Thymus (tissue), 11 donors: ENCODE data around the gene TGDS. TPM values are rescaled to one million over a fixed set of nuclear protein-coding genes. Genes with fewer than 3 reads are reported as not detected.
A peak's percentile ranks its signal among the peaks of the same experiment; 100 is the strongest.

Experiments
- DNase-seq, 9 donors: peaks; one replicate each; pipeline ENCODE4 v3.0.0-alpha.2; 2013; ENCODE audit warnings: low spot score in 9 of 9, low read depth in 6 of 9, missing footprints in 1 of 9
- H3K27ac ChIP-seq, 2 donors: one replicate each; pipeline ENCODE4 v1.5.1; 2013; ENCODE audit warnings: control low read depth in 1 of 2, low read depth in 1 of 2, low read length in 1 of 2, mild to moderate bottlenecking in 1 of 2, moderate library complexity in 1 of 2
- H3K27me3 ChIP-seq, 2 donors: one replicate each; pipeline ENCODE4 v1.5.1; 2013; ENCODE audit warnings: low read length in 1 of 2; ENCODE audit not compliant: control insufficient read depth in 2 of 2, insufficient read depth in 1 of 2
- H3K36me3 ChIP-seq, 2 donors: one replicate each; pipeline ENCODE4 v1.5.1; 2013; ENCODE audit warnings: low read length in 1 of 2, mild to moderate bottlenecking in 1 of 2, moderate library complexity in 1 of 2; ENCODE audit not compliant: control insufficient read depth in 2 of 2, insufficient read depth in 2 of 2
- H3K4me1 ChIP-seq, 2 donors: one replicate each; pipeline ENCODE4 v1.5.1; 2013; ENCODE audit warnings: low read length in 2 of 2; ENCODE audit not compliant: control insufficient read depth in 2 of 2, insufficient read depth in 2 of 2
- H3K4me3 ChIP-seq, 2 donors: one replicate each; pipeline ENCODE4 v1.5.1; 2013; ENCODE audit warnings: low read length in 2 of 2, control low read depth in 1 of 2, mild to moderate bottlenecking in 1 of 2
- H3K9me3 ChIP-seq, 2 donors: one replicate each; pipeline ENCODE4 v1.5.1; 2013; ENCODE audit warnings: low read length in 1 of 2, mild to moderate bottlenecking in 1 of 2; ENCODE audit not compliant: control insufficient read depth in 2 of 2, insufficient read depth in 1 of 2
- WGBS: extraction: QIAGEN DNeasy Blood & Tissue Kit; methylation state at CpG from one replicate; pipeline ENCODE4 v1.1.7; 2013; 5-methylcytosine and 5-hydroxymethylcytosine counted together
- polyA plus RNA-seq: library from polyadenylated mRNA; stranded (reverse); fragments of 200-250 nt; gene quantifications from one replicate; pipeline ENCODE4 v1.2.3, GENCODE V29; 2013
- total RNA-seq: library from RNA; stranded (reverse); fragments of 120-200 nt; gene quantifications from one replicate; pipeline ENCODE4 v1.2.4, GENCODE V29; 2013
- donor health status: healthy.

Gene TGDS
- total and polyA plus RNA-seq, 2 donors = 23.8 to 27.2 TPM

DNA sequence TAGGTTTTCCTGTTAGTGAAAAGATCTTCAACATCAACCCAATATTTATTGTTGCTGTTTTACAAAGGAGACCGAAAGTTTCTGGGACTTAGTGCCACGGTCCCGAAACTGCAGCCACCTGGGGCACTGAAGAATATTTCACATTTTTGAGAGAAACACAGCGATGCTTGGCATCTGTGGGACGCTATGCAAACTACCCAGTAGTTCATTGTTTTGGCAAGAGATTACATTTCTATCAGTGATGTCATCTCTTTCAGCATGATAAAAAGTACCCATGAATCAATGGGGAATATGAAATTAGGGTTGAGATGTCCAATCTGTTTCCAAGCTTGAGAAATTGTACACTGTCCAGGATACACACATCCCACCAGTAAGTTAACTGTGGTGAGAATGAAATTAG is 43.9 kb downstream of the TGDS start:
- WGBS = 98% methylated on average over 5 of the region's 5 CpGs
- Histone ChIP-seq H3K4me3 (no peak overlapping the region), H3K36me3 (no peaks in the 10 kb centered on the region), H3K9me3 (no peaks in the 10 kb centered on the region), H3K27ac (no peak overlapping the region), H3K27me3 (peaks cover 0 to 3% of the 10 kb centered on the region in 2 donors), H3K4me1 (peaks cover 10 to 18% of the 10 kb centered on the region in 2 donors)
- DNase-seq = no peak

DNA sequence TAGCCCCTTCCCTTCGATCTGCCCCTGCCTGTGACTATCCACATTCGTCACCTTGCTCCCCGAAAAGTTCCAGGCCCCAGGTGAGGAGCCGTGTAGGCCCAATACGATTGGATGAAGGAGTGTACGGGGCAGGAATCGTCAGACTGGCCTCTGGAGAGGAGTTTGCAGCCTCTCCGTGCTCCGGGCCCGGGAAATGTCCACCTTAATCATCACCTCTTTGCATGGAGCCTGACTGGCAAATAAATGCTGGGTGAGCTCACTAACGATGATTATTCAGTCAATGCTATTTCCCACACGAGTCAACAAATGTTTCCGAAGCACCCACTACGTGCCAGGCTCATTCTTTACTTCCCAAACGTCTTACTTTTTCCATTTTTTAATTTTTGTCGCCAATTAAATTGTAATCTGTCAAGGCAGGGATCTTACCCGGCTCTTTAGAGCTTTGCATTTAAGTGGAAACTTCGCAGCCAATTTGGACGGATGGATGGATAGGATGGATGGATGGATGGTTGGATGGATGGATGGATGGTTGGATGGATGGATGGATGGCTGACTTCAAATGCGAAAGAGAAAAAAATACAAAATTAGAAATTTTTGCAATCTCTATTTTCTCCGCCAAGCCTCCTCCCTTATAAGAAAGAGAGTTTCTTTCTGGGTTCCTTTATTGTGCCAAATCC is 45.8 kb downstream of the TGDS start:
- H3K27ac ChIP-seq = peak overlapping the region; percentile 97 to 99
- H3K9me3 ChIP-seq = no peaks in the 10 kb centered on the region
- no peaks in the 10 kb centered on the region for H3K36me3 ChIP-seq
- peak in 1 of 9 donors; percentile 36 for DNase-seq
- peak overlapping the region; percentile 80 to 82 for H3K4me3 ChIP-seq
- 27% methylated on average over 21 of the region's 21 CpGs for WGBS
- peaks cover 0 to 3% of the 10 kb centered on the region in 2 donors for H3K27me3 ChIP-seq
- H3K4me1 ChIP-seq = peaks cover 10 to 18% of the 10 kb centered on the region in 2 donors

GRCh38 chr13:94549232-94550061 is 46.5 kb downstream of the TGDS start:
- no peaks in the 10 kb centered on the region for H3K9me3 ChIP-seq
- no peaks in the 10 kb centered on the region for H3K36me3 ChIP-seq
- H3K27ac ChIP-seq = peak overlapping the region; percentile 97 to 99
- WGBS = under 1% methylated on average over 66 of the region's 66 CpGs
- peaks cover 10 to 18% of the 10 kb centered on the region in 2 donors for H3K4me1 ChIP-seq
- peak; percentile 86 to 98 (median 93) for DNase-seq
- peaks cover 0 to 3% of the 10 kb centered on the region in 2 donors for H3K27me3 ChIP-seq
- H3K4me3 ChIP-seq = peak overlapping the region; percentile 80 to 82

DNA sequence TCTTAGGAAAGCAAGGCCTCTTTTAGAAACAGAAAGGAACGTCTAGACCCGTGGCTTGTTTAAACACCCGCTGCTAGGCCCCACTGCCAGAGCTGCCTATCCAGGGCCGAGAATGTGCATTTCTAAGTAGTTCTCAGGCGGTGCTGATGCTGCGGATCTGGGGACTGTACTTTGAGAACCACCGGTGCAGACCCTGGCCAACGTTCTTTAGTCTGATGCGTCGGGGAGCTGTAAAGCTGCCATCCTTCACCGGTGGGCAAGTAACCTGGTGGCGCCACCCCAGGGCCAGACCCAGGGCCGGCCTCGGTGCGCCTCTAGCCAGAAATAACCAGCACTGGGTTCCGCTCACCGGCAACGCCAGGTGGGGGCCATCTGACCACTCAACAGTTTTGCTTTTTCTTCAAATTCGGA is 47.1 kb downstream of the TGDS start:
- peaks cover 0 to 3% of the 10 kb centered on the region in 2 donors for H3K27me3 ChIP-seq
- DNase-seq = peak in 8 of 9 donors; percentile 25 to 82 (median 55)
- H3K36me3 ChIP-seq = no peaks in the 10 kb centered on the region
- H3K27ac ChIP-seq = peak overlapping the region; percentile 97 to 99
- H3K4me3 ChIP-seq = peak overlapping the region; percentile 80 to 82
- no peaks in the 10 kb centered on the region for H3K9me3 ChIP-seq
- 1% methylated on average over 19 of the region's 19 CpGs for WGBS
- H3K4me1 ChIP-seq = peaks cover 10 to 18% of the 10 kb centered on the region in 2 donors

GRCh38 chr13:94548382-94548781 is 47.6 kb downstream of the TGDS start:
- 49% methylated on average over 6 of the region's 6 CpGs for WGBS
- DNase-seq = peak in 1 of 9 donors; percentile 5
- H3K4me3 ChIP-seq = peak overlapping the region; percentile 80 to 82
- peaks cover 0 to 3% of the 10 kb centered on the region in 2 donors for H3K27me3 ChIP-seq
- no peaks in the 10 kb centered on the region for H3K36me3 ChIP-seq
- H3K4me1 ChIP-seq = peaks cover 10 to 18% of the 10 kb centered on the region in 2 donors
- H3K9me3 ChIP-seq = no peaks in the 10 kb centered on the region
- peak overlapping the region; percentile 97 to 99 for H3K27ac ChIP-seq

GRCh38 chr13:94546061-94546839 is 49.7 kb downstream of the TGDS start:
- H3K36me3 ChIP-seq = no peaks in the 10 kb centered on the region
- WGBS = 95% methylated on average over 10 of the region's 10 CpGs
- H3K9me3 ChIP-seq = no peaks in the 10 kb centered on the region
- H3K4me3 ChIP-seq = no peak overlapping the region
- peaks cover 0 to 3% of the 10 kb centered on the region in 2 donors for H3K27me3 ChIP-seq
- no peak for DNase-seq
- H3K27ac ChIP-seq = no peak overlapping the region
- H3K4me1 ChIP-seq = peaks cover 10 to 18% of the 10 kb centered on the region in 2 donors

DNA sequence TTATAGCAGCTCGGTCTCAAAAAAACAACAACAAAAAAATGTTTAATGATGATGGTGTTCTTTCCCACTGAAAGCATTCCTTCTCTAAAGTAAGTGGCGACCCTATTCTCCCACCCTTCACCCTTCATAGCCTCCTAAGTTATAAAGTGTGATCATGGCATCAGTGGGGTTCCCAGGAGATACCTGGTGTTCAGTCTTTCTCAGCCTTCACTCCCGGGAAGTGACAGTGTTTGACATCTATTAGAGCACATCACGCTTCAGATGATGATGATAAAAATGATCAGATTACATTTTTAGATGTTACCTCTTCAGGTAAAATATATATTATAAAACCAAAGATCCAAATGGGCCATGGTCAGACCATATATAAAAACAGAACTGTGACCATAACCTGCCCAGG is 51.0 kb downstream of the TGDS start:
- 73% methylated on average over 4 of the region's 4 CpGs for WGBS
- H3K36me3 ChIP-seq = no peaks in the 10 kb centered on the region
- no peak for DNase-seq

GRCh38 chr13:94542917-94543316 is 53.0 kb downstream of the TGDS start:
- no peaks in the 10 kb centered on the region for H3K4me1 ChIP-seq
- no peaks in the 10 kb centered on the region for H3K9me3 ChIP-seq
- no peak for DNase-seq
- H3K27me3 ChIP-seq = peaks cover 0 to 2% of the 10 kb centered on the region in 2 donors
- no peaks in the 10 kb centered on the region for H3K36me3 ChIP-seq
- no peak overlapping the region for H3K4me3 ChIP-seq
- H3K27ac ChIP-seq = no peak overlapping the region
- 89% methylated on average over 6 of the region's 6 CpGs for WGBS

More for the DNA sequence above, 51.0 kb downstream of the TGDS start:
- H3K27me3 ChIP-seq = peaks cover 0 to 2% of the 10 kb centered on the region in 2 donors
- no peaks in the 10 kb centered on the region for H3K9me3 ChIP-seq
- no peak overlapping the region for H3K4me3 ChIP-seq
- peaks cover 5 to 13% of the 10 kb centered on the region in 2 donors for H3K4me1 ChIP-seq
- H3K27ac ChIP-seq = no peak overlapping the region
